ENCODE results near the gene LDAF1. TPM values are rescaled to one million over a fixed set of nuclear protein-coding genes. Genes with fewer than 3 reads are reported as not detected.

The LDAF1 gene
- total and polyA plus RNA-seq, 2 donors (not counting 1 experiment from before 2014, with no cell fraction given): 11.3 to 21.1 TPM

DNA sequence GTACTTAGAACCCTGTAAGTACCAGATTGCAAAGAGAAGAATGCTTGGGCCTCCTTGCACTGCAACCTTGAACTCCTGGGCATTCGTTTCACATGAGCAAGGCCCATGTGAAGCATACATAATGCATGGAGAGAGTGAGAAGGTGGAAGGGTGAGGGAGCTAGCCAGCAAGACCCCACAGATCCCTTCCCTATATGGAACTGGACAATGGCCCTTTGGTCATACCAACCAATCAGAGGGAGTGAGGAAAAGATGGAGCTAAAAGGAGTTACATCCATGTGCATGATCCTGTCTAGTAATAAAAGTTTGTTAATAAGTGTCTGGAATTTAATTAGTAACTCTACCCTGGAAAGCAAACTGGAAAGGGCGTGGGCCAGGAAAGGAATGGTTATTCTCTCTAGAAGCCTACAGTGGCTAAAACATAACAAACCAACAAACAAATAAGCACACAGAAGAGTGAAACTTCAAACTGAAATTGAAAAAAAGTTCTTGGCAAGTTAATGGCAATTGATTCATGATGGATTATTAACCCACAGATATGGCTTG, 37.4 kb upstream of the LDAF1 start:
- H3K4me1 Mint-ChIP-seq: peaks cover 15% of the 10 kb centered on the region
- no peak overlapping the region for H3K27ac Mint-ChIP-seq
- WGBS (ENCODE audit: insufficient coverage): 63% methylated on average over 1 of the region's 2 CpGs
- no peak for DNase-seq
- peaks cover 0 to 12% (median 3%) of the 10 kb centered on the region in 3 donors for H3K9me3 ChIP-seq (ENCODE audit: control extremely low read depth in 1 of 3, control insufficient read depth in 2 of 3, insufficient read depth in 1 of 3, low read length in 2 of 3)
- no peak overlapping the region for H3K27ac ChIP-seq (ENCODE audit: low read length in 2 of 2)
- TF ChIP-seq, protein P1, sequence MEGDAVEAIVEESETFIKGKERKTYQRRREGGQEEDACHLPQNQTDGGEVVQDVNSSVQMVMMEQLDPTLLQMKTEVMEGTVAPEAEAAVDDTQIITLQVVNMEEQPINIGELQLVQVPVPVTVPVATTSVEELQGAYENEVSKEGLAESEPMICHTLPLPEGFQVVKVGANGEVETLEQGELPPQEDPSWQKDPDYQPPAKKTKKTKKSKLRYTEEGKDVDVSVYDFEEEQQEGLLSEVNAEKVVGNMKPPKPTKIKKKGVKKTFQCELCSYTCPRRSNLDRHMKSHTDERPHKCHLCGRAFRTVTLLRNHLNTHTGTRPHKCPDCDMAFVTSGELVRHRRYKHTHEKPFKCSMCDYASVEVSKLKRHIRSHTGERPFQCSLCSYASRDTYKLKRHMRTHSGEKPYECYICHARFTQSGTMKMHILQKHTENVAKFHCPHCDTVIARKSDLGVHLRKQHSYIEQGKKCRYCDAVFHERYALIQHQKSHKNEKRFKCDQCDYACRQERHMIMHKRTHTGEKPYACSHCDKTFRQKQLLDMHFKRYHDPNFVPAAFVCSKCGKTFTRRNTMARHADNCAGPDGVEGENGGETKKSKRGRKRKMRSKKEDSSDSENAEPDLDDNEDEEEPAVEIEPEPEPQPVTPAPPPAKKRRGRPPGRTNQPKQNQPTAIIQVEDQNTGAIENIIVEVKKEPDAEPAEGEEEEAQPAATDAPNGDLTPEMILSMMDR (IDR thresholded peaks at IDR 0.05): no peak
- no peak for TF ChIP-seq EZH2 (IDR thresholded peaks at IDR 0.05; ENCODE audit: borderline replicate concordance, insufficient read depth, low read depth, low read length, poor library complexity, severe bottlenecking)
- intact Hi-C loops (cut with micrococcal nuclease): no loop called here
- no peak overlapping the region for H3K4me3 Mint-ChIP-seq
- H3K9ac ChIP-seq (ENCODE audit: low read length): no peak overlapping the region
- H4K20me1 ChIP-seq (ENCODE audit: control insufficient read depth, insufficient read depth, low read length, poor library complexity, severe bottlenecking): no peaks in the 10 kb centered on the region
- no peaks in the 10 kb centered on the region for H3K27me3 Mint-ChIP-seq
- ChIA-PET CTCF (no interaction called here), POLR2A (interaction anchor here (0.7 kb wide), 1 partner anchor 72 kb away, joined by 4 read pairs; no protein-coding TSS in a partner anchor)
- peaks cover 2% of the 10 kb centered on the region for H3K9me3 Mint-ChIP-seq (ENCODE audit: insufficient read depth)
- no peaks in the 10 kb centered on the region for H3K79me2 ChIP-seq (ENCODE audit: control insufficient read depth, insufficient read depth, low read length)
- H3K4me2 ChIP-seq (replicated peaks; ENCODE audit: low read depth, low read length, poor library complexity, severe bottlenecking): no peak overlapping the region
- H3K27me3 ChIP-seq (replicated peaks in 1 of 4; ENCODE audit: control extremely low read depth in 1 of 4, control insufficient read depth in 3 of 4, insufficient read depth in 4 of 4, low read length in 3 of 4): no peaks in the 10 kb centered on the region
- H3K4me1 ChIP-seq (ENCODE audit: control insufficient read depth in 2 of 2, insufficient read depth in 2 of 2, low read length in 2 of 2): peaks cover 7 to 8% of the 10 kb centered on the region in 2 donors
- H3K36me3 ChIP-seq (replicated peaks in 1 of 2; ENCODE audit: control extremely low read depth in 1 of 2, control insufficient read depth in 1 of 2, extremely low read depth in 1 of 2, insufficient read depth in 2 of 2, low read length in 1 of 2): no peaks in the 10 kb centered on the region
- no peak for ATAC-seq (ENCODE audit: low read depth)
- no peak overlapping the region for H3K4me3 ChIP-seq (ENCODE audit: control extremely low read depth in 1 of 5, extremely low read depth in 1 of 5, insufficient read depth in 1 of 5, low read depth in 2 of 5, low read length in 4 of 5)
- no peak overlapping the region for H2AFZ ChIP-seq (ENCODE audit: insufficient read depth, low read depth, low read length, poor library complexity, severe bottlenecking)

- no peaks in the 10 kb centered on the region for H3K79me2 ChIP-seq (ENCODE audit: control insufficient read depth, insufficient read depth, low read length)
- no peak overlapping the region for H3K4me3 ChIP-seq (ENCODE audit: control extremely low read depth in 1 of 5, extremely low read depth in 1 of 5, insufficient read depth in 1 of 5, low read depth in 2 of 5, low read length in 4 of 5)
- Mint-ChIP-seq H3K9me3 (ENCODE audit: insufficient read depth) (no peaks in the 10 kb centered on the region), H3K27ac (no peak overlapping the region), H3K27me3 (no peaks in the 10 kb centered on the region), H3K4me3 (no peak overlapping the region), H3K4me1 (no peaks in the 10 kb centered on the region)
- no peaks in the 10 kb centered on the region for H3K36me3 ChIP-seq (replicated peaks in 1 of 2; ENCODE audit: control extremely low read depth in 1 of 2, control insufficient read depth in 1 of 2, extremely low read depth in 1 of 2, insufficient read depth in 2 of 2, low read length in 1 of 2)
- H3K4me1 ChIP-seq (ENCODE audit: control insufficient read depth in 2 of 2, insufficient read depth in 2 of 2, low read length in 2 of 2): no peaks in the 10 kb centered on the region
- no peaks in the 10 kb centered on the region for H4K20me1 ChIP-seq (ENCODE audit: control insufficient read depth, insufficient read depth, low read length, poor library complexity, severe bottlenecking)
- no peak overlapping the region for H3K27ac ChIP-seq (ENCODE audit: low read length in 2 of 2)
- ChIA-PET CTCF (no interaction called here), POLR2A (no interaction called here)
- no peak for TF ChIP-seq EZH2 (IDR thresholded peaks at IDR 0.05; ENCODE audit: borderline replicate concordance, insufficient read depth, low read depth, low read length, poor library complexity, severe bottlenecking)
- TF ChIP-seq, protein P1 (IDR thresholded peaks at IDR 0.05): no peak
- H3K27me3 ChIP-seq (replicated peaks in 1 of 4; ENCODE audit: control extremely low read depth in 1 of 4, control insufficient read depth in 3 of 4, insufficient read depth in 4 of 4, low read length in 3 of 4): no peaks in the 10 kb centered on the region
- DNase-seq: no peak
- H3K4me2 ChIP-seq (replicated peaks; ENCODE audit: low read depth, low read length, poor library complexity, severe bottlenecking): no peak overlapping the region
- no peak for ATAC-seq (ENCODE audit: low read depth)
- no peak overlapping the region for H3K9ac ChIP-seq (ENCODE audit: low read length)
- H3K9me3 ChIP-seq (ENCODE audit: control extremely low read depth in 1 of 3, control insufficient read depth in 2 of 3, insufficient read depth in 1 of 3, low read length in 2 of 3): no peaks in the 10 kb centered on the region
- intact Hi-C loops (cut with micrococcal nuclease): no loop called here
- no peak overlapping the region for H2AFZ ChIP-seq (ENCODE audit: insufficient read depth, low read depth, low read length, poor library complexity, severe bottlenecking)
- 92% methylated on average over 5 of the region's 7 CpGs for WGBS (ENCODE audit: insufficient coverage)
These were observed 33.3 kb upstream of the LDAF1 start for GRCh38 chr16:21125191-21125590.
